Upper lobe of left lung (tissue), 6 donors: ENCODE results near the gene SLC39A5. TPM values are rescaled to one million over a fixed set of nuclear protein-coding genes. Genes with fewer than 3 reads are reported as not detected.

ENCODE experiments used
- ATAC-seq, 2 donors: fragments of 200-7000 bp; cut with Tn5 transposase; one replicate each; pipeline ENCODE4 v1.9.1; 2022; ENCODE audit warnings: mild to moderate bottlenecking in 2 of 2, moderate library complexity in 2 of 2; ENCODE audit not compliant: low FRiP score in 2 of 2
- DNase-seq, 2 donors: peaks; one replicate each; pipeline ENCODE4 v3.0.0-alpha.2; 2019 to 2020
- H3K27ac ChIP-seq, 4 donors: fragments of 200-600 bp; sonication (generic); one replicate each; pipeline ENCODE4 v1.5.1; 2016 to 2019
- H3K27me3 ChIP-seq, 4 donors: fragments of 200-600 bp; sonication (generic); one replicate each; pipeline ENCODE4 v1.5.1; 2017 to 2019
- H3K36me3 ChIP-seq, 4 donors: fragments of 200-600 bp; sonication (generic); one replicate each; pipeline ENCODE4 v1.5.1; 2016 to 2019
- H3K4me1 ChIP-seq, 4 donors: fragments of 200-600 bp; sonication (generic); one replicate each; pipeline ENCODE4 v1.5.1; 2018 to 2019
- H3K4me3 ChIP-seq, 4 donors: fragments of 200-600 bp; sonication (generic); one replicate each; pipeline ENCODE4 v1.5.1; 2017 to 2019; ENCODE audit warnings: mild to moderate bottlenecking in 2 of 4, moderate library complexity in 1 of 4
- H3K9me3 ChIP-seq, 4 donors: fragments of 200-600 bp; sonication (generic); one replicate each; pipeline ENCODE4 v1.5.1; 2018 to 2019
- CTCF ChIP-seq, 6 experiments: fragments of 450-650 bp in 4 of 6; fragments of 200-600 bp in 2 of 6; sonication (generic) in 2 of 6; IDR thresholded peaks; one replicate each; pipeline ENCODE4 v1.5.1; 2016 to 2019; ENCODE audit warnings: antibody characterized with exemption in 6 of 6
- EP300 ChIP-seq, 4 donors: sonication (generic); formaldehyde crosslinking; IDR thresholded peaks; one replicate each; pipeline ENCODE4 v1.5.1; 2017; ENCODE audit warnings: antibody characterized with exemption in 4 of 4, control low read depth in 2 of 4
- POLR2A ChIP-seq, 4 donors: fragments of 450-650 bp; IDR thresholded peaks; one replicate each; pipeline ENCODE4 v1.5.1; 2016 to 2017; ENCODE audit warnings: antibody characterized with exemption in 4 of 4, mild to moderate bottlenecking in 2 of 4
- POLR2AphosphoS5 ChIP-seq, 2 donors: sonication (generic); formaldehyde crosslinking; IDR thresholded peaks; one replicate each; pipeline ENCODE4 v1.5.1; 2017; ENCODE audit warnings: antibody characterized with exemption in 2 of 2
- WGBS, 2 donors: methylation state at CpG; one replicate each; pipeline ENCODE4 v1.1.5; 2017 to 2018; 5-methylcytosine and 5-hydroxymethylcytosine counted together
- total RNA-seq, 6 donors: library from RNA; depleted of rRNA in 4 of 6; stranded (reverse); fragments of >200 nt in 4 of 6; gene quantifications; one replicate each; pipeline versions ENCODE4 v1.1.0 to v1.2.1, GENCODE V29; 2016 to 2021
- donor health status: DM: no; HTN: no; CAD: no; lungs with moderate emphysema.
- donor health status: DM: no; HTN: yes; CAD: no; lungs with severe emphysema.

The SLC39A5 gene
- total RNA-seq, 6 donors from 2014 or later, result 0.37 to 1.2 (median 1.1) TPM; not detected in 3

GRCh38 chr12:56234746-56235436 lies 5.0 kb downstream of the SLC39A5 start:
- no peaks in the 10 kb centered on the region for H3K4me1 ChIP-seq
- DNase-seq, result no peak
- no peaks in the 10 kb centered on the region for H3K27me3 ChIP-seq
- no peaks in the 10 kb centered on the region for H3K9me3 ChIP-seq
- H3K4me3 ChIP-seq, result no peak overlapping the region
- WGBS, 2 donors, result 77 to 80% methylated on average over 16 of the region's 16 CpGs
- H3K27ac ChIP-seq, result no peak overlapping the region
- TF ChIP-seq POLR2A (IDR thresholded peaks at IDR 0.05) (no peak), POLR2AphosphoS5 (IDR thresholded peaks at IDR 0.05) (no peak), CTCF (IDR thresholded peaks at IDR 0.05) (no peak), EP300 (IDR thresholded peaks at IDR 0.05) (no peak)
- no peak for ATAC-seq
- H3K36me3 ChIP-seq, result peaks cover 0 to 31% (median 17%) of the 10 kb centered on the region in 4 donors

GRCh38 chr12:56236091-56236490 lies 6.2 kb downstream of the SLC39A5 start:
- ATAC-seq, result no peak
- DNase-seq, result no peak
- WGBS, 2 donors, result 96% methylated on average over 6 of the region's 6 CpGs
- Histone ChIP-seq H3K9me3 (no peaks in the 10 kb centered on the region), H3K4me1 (no peaks in the 10 kb centered on the region), H3K36me3 (peaks cover 0 to 43% (median 29%) of the 10 kb centered on the region in 4 donors), H3K27me3 (no peaks in the 10 kb centered on the region), H3K27ac (no peak overlapping the region), H3K4me3 (no peak overlapping the region)
- TF ChIP-seq POLR2A (IDR thresholded peaks at IDR 0.05), result no peak
- TF ChIP-seq EP300 (IDR thresholded peaks at IDR 0.05), result no peak
- no peak for TF ChIP-seq CTCF (IDR thresholded peaks at IDR 0.05)

GRCh38 chr12:56236985-56237384 lies 7.1 kb downstream of the SLC39A5 start:
- H3K4me3 ChIP-seq, result no peak overlapping the region
- no peaks in the 10 kb centered on the region for H3K27me3 ChIP-seq
- no peaks in the 10 kb centered on the region for H3K9me3 ChIP-seq
- peaks cover 8 to 52% (median 38%) of the 10 kb centered on the region in 4 donors for H3K36me3 ChIP-seq
- ATAC-seq (no peak), DNase-seq (no peak)
- H3K27ac ChIP-seq, result no peak overlapping the region
- H3K4me1 ChIP-seq, result no peaks in the 10 kb centered on the region
- TF ChIP-seq CTCF (IDR thresholded peaks at IDR 0.05) (no peak), EP300 (IDR thresholded peaks at IDR 0.05) (no peak), POLR2AphosphoS5 (IDR thresholded peaks at IDR 0.05) (no peak), POLR2A (IDR thresholded peaks at IDR 0.05) (no peak)
- WGBS, 2 donors, result 72 to 86% methylated on average over 2 to 5 of the region's 5 CpGs

GRCh38 chr12:56237552-56237951 lies 7.7 kb downstream of the SLC39A5 start:
- ATAC-seq (no peak), DNase-seq (no peak)
- WGBS, 2 donors, result 89% methylated on average over 11 of the region's 11 CpGs
- Histone ChIP-seq H3K27me3 (no peaks in the 10 kb centered on the region), H3K9me3 (no peaks in the 10 kb centered on the region), H3K27ac (no peak overlapping the region), H3K4me1 (no peaks in the 10 kb centered on the region), H3K4me3 (no peak overlapping the region), H3K36me3 (peaks cover 14 to 58% (median 43%) of the 10 kb centered on the region in 4 donors)
- no peak for TF ChIP-seq POLR2A (IDR thresholded peaks at IDR 0.05)
- TF ChIP-seq EP300 (IDR thresholded peaks at IDR 0.05), result no peak
- no peak for TF ChIP-seq CTCF (IDR thresholded peaks at IDR 0.05)
- no peak for TF ChIP-seq POLR2AphosphoS5 (IDR thresholded peaks at IDR 0.05)
